Heart right ventricle (tissue), 16 donors: Measurements from ENCODE around the gene IL6ST. TPM values are rescaled to one million over a fixed set of nuclear protein-coding genes. Genes with fewer than 3 reads are reported as not detected.

Source experiments
- ATAC-seq, 8 donors: fragments of 200-7000 bp; cut with Tn5 transposase; one replicate each; pipeline ENCODE4 v1.9.1; 2020; ENCODE audit warnings: mild to moderate bottlenecking in 8 of 8, moderate library complexity in 8 of 8, moderate number of reproducible peaks in 1 of 8
- DNase-seq, 2 donors: peaks; one replicate each; pipeline ENCODE4 v3.0.0-alpha.2; 2020
- H3K27ac ChIP-seq, 10 donors: fragments of 200-600 bp; sonication (generic) in 2 of 10; one replicate each; pipeline versions ENCODE4 v1.5.0 to v1.8.0; 2020 to 2022; ENCODE audit warnings: mild to moderate bottlenecking in 3 of 10
- H3K27me3 ChIP-seq, 7 donors: fragments of 200-600 bp; one replicate each; pipeline ENCODE4 v1.8.0; 2021 to 2022; ENCODE audit warnings: mild to moderate bottlenecking in 2 of 7
- H3K36me3 ChIP-seq, 9 donors: fragments of 200-600 bp; sonication (generic) in 1 of 9; one replicate each; pipeline versions ENCODE4 v1.5.0 to v1.8.0; 2020 to 2022; ENCODE audit warnings: mild to moderate bottlenecking in 2 of 9
- H3K4me1 ChIP-seq, 9 donors: fragments of 200-600 bp; sonication (generic) in 1 of 9; one replicate each; pipeline versions ENCODE4 v1.5.0 to v1.8.0; 2020 to 2022; ENCODE audit warnings: mild to moderate bottlenecking in 4 of 9
- H3K4me3 ChIP-seq, 10 donors: fragments of 200-600 bp; sonication (generic) in 2 of 10; one replicate each; pipeline versions ENCODE4 v1.5.0 to v1.8.0; 2020 to 2022; ENCODE audit warnings: mild to moderate bottlenecking in 7 of 10, moderate library complexity in 2 of 10
- H3K9me3 ChIP-seq, 11 donors: fragments of 200-600 bp in 10 of 11; sonication (generic) in 2 of 11; one replicate each; pipeline versions ENCODE4 v1.5.0 to v1.8.0; 2013 to 2022; ENCODE audit warnings: mild to moderate bottlenecking in 2 of 11, control low read depth in 1 of 11, moderate library complexity in 1 of 11
- WGBS, 2 donors: extraction: QIAGEN DNeasy Blood & Tissue Kit; methylation state at CpG; one replicate each; pipeline ENCODE4 v1.1.7; 2013; ENCODE audit warnings: inconsistent platforms in 1 of 2; 5-methylcytosine and 5-hydroxymethylcytosine counted together
- intact Hi-C, 10 donors: fragments of 100-400 bp; cut with DNase I; formaldehyde crosslinking; loops; one replicate each; pipeline versions ENCODE4 v1.11.1 to v1.14.2; 2022
- polyA plus RNA-seq, 2 donors: library from polyadenylated mRNA; stranded (reverse); fragments of 200-250 nt; gene quantifications; one replicate each; pipeline ENCODE4 v1.2.3, GENCODE V29; 2013
- total RNA-seq, 10 donors: library from RNA; stranded (reverse); fragmentation: NEBNext Ultra II Directional in 3 of 10; extraction: Animal tissue kit (Norgen Biotek cat#: 25700) in 3 of 10; gene quantifications; one replicate each; pipeline versions ENCODE4 v1.2.1 to v1.2.4, GENCODE V29; 2021 to 2023
- TF ChIP-seq, protein P1 (sequence below), 9 donors: fragments of 200-600 bp; sonication (generic) in 2 of 9; IDR thresholded peaks; one replicate each; pipeline versions ENCODE4 v1.5.0 to v1.8.0; 2021 to 2022; ENCODE audit warnings: antibody characterized with exemption in 9 of 9, mild to moderate bottlenecking in 5 of 9, moderate library complexity in 1 of 9
- donor health status: Arrhythmogenic right ventricular cardiomyopathy.
- donor health status: ischemic (EF 13 %, LVEDD 7.1; RV severe dilation, severe dysfunction).
- donor health status: healthy with polysubstance abuse.
- donor health status: DM: no; HTN: yes; CAD: no.
- donor health status: DM: no; HTN: no; CAD: no.
- donor health status: ischemic (EF 25% LVEDD 6.9; RV normal size, moderate dysfunction).
- donor health status: ischemic (EF 25% LVEDD 5.7; RV mildly dilated, moderate dysfunction).
- donor health status: healthy.
- donor health status: DM: yes; HTN: yes; CAD: no.
- donor health status: Ischemic cardiomyopathy.
- donor health status: ischemic (EF 35%, LVEDD 5.7; RV mildly dilated, moderate dysfunction).
- donor health status: nonischemic (EF 11% LVEDD 7.7; RV severe dilation, severe dysfunction).
- donor health status: DM: yes; HTN: yes; CAD: no.
- donor health status: PGD.
- donor health status: ischemic (EF 29% LVEDD 5.4; RV normal size, mild dysfunction).
- donor health status: nonischemic (EF 23%, LVEDD 6.1; RV moderate dilation, normal function).

Gene IL6ST
- total and polyA plus RNA-seq, 12 donors = 23.7 to 190 (median 134) TPM

GRCh38 chr5:56012281-56012963, 17.7 kb upstream of the IL6ST start:
- H3K4me1 ChIP-seq = peaks cover 0 to 22% (median 4%) of the 10 kb centered on the region in 9 donors
- intact Hi-C loops = no loop called here
- 87 to 90% methylated on average over 5 of the region's 5 CpGs for WGBS, 2 donors
- no peak overlapping the region for H3K4me3 ChIP-seq
- ATAC-seq (peak in 6 of 8 donors; percentile 17 to 67 (median 56)), DNase-seq (peak in 1 of 2 donors; percentile 11)
- peak overlapping the region in 4 of 10 donors; percentile 12 to 48 (median 27) for H3K27ac ChIP-seq
- no peaks in the 10 kb centered on the region for H3K27me3 ChIP-seq
- TF ChIP-seq, protein P1, sequence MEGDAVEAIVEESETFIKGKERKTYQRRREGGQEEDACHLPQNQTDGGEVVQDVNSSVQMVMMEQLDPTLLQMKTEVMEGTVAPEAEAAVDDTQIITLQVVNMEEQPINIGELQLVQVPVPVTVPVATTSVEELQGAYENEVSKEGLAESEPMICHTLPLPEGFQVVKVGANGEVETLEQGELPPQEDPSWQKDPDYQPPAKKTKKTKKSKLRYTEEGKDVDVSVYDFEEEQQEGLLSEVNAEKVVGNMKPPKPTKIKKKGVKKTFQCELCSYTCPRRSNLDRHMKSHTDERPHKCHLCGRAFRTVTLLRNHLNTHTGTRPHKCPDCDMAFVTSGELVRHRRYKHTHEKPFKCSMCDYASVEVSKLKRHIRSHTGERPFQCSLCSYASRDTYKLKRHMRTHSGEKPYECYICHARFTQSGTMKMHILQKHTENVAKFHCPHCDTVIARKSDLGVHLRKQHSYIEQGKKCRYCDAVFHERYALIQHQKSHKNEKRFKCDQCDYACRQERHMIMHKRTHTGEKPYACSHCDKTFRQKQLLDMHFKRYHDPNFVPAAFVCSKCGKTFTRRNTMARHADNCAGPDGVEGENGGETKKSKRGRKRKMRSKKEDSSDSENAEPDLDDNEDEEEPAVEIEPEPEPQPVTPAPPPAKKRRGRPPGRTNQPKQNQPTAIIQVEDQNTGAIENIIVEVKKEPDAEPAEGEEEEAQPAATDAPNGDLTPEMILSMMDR (IDR thresholded peaks at IDR 0.05) = no peak
- no peaks in the 10 kb centered on the region for H3K9me3 ChIP-seq
- no peaks in the 10 kb centered on the region for H3K36me3 ChIP-seq

DNA sequence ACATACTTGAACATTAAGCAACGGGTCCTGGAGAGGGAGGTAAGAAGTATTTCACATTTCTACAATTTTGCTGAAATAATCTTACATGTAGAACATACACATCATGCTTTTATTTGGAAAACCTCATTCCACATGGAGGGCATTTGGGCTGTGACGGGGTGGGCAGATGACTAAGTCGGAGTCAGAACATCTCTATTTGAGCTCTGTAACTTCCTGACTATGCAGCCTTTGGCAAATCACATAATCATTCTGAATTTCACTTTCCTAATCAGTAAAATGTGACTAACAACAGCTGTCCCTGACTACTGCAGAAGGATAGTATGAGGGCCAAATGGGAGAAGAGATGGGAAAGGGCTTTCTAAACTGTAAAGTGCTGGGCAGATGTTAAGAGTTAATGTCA, 17.1 kb upstream of the IL6ST start:
- 71 to 78% methylated on average over 3 of the region's 3 CpGs for WGBS, 2 donors
- H3K4me1 ChIP-seq = peaks cover 0 to 22% (median 4%) of the 10 kb centered on the region in 9 donors
- intact Hi-C loops = no loop called here
- TF ChIP-seq, protein P1 (IDR thresholded peaks at IDR 0.05) = no peak
- H3K27me3 ChIP-seq = no peaks in the 10 kb centered on the region
- H3K9me3 ChIP-seq = no peaks in the 10 kb centered on the region
- ATAC-seq (peak; percentile 13 to 91 (median 51)), DNase-seq (no peak)
- H3K4me3 ChIP-seq = no peak overlapping the region
- peak overlapping the region in 4 of 10 donors; percentile 12 to 68 (median 27) for H3K27ac ChIP-seq
- H3K36me3 ChIP-seq = no peaks in the 10 kb centered on the region

GRCh38 chr5:56010431-56010830, 15.7 kb upstream of the IL6ST start:
- 95 to 98% methylated on average over 3 of the region's 3 CpGs for WGBS, 2 donors
- Histone ChIP-seq H3K36me3 (no peaks in the 10 kb centered on the region), H3K9me3 (no peaks in the 10 kb centered on the region), H3K4me3 (no peak overlapping the region), H3K27me3 (no peaks in the 10 kb centered on the region), H3K27ac (no peak overlapping the region), H3K4me1 (peaks cover 0 to 22% (median 4%) of the 10 kb centered on the region in 9 donors)
- intact Hi-C loops = no loop called here
- DNase-seq (no peak), ATAC-seq (no peak)
- TF ChIP-seq, protein P1 (IDR thresholded peaks at IDR 0.05) = no peak

- Histone ChIP-seq H3K4me1 (peaks cover 0 to 7% (median 0%) of the 10 kb centered on the region in 9 donors), H3K27ac (no peak overlapping the region), H3K4me3 (no peak overlapping the region), H3K27me3 (no peaks in the 10 kb centered on the region), H3K36me3 (no peaks in the 10 kb centered on the region), H3K9me3 (peaks cover 0 to 17% (median 2%) of the 10 kb centered on the region in 11 donors)
- intact Hi-C loops = no loop called here
- TF ChIP-seq, protein P1 (IDR thresholded peaks at IDR 0.05) = no peak
- ATAC-seq (no peak), DNase-seq (no peak)
Observed at GRCh38 chr5:56006600-56006999, 11.8 kb upstream of the IL6ST start.
